ENCODE measurements around the gene FKBP2. TPM values are rescaled to one million over a fixed set of nuclear protein-coding genes. Genes with fewer than 3 reads are reported as not detected.

FKBP2 gene
- total RNA-seq, 1 experiment from 2014 or later: 259 TPM

- DNase-seq (ENCODE audit: low spot score): no peak
These were observed 8.1 kb downstream of the FKBP2 start for GRCh38 chr11:64249038-64249437.

GRCh38 chr11:64249563-64250414 lies 8.9 kb downstream of the FKBP2 start:
- DNase-seq (ENCODE audit: low spot score): no peak

- peak; percentile 49 for DNase-seq (ENCODE audit: low spot score)
These were observed 9.6 kb downstream of the FKBP2 start for GRCh38 chr11:64250415-64251015.

GRCh38 chr11:64251016-64251752 lies 10.3 kb downstream of the FKBP2 start, which contains the start of gene PLCB3:
PLCB3 (plus strand) TSS chr11:64251530; CDS start chr11:64251650, 120 bp downstream.
- DNase-seq (ENCODE audit: low spot score): peak; percentile 76

GRCh38 chr11:64251753-64252002 lies 10.8 kb downstream of the FKBP2 start:
- no peak for DNase-seq (ENCODE audit: low spot score)

- DNase-seq (ENCODE audit: low spot score): peak; percentile 79
These were observed 11.3 kb downstream of the FKBP2 start for GRCh38 chr11:64252003-64252872.

GRCh38 chr11:64253043-64253442 lies 12.1 kb downstream of the FKBP2 start:
- DNase-seq (ENCODE audit: low spot score): no peak

- DNase-seq (ENCODE audit: low spot score): no peak
These were observed 12.6 kb downstream of the FKBP2 start for GRCh38 chr11:64253481-64253880.

GRCh38 chr11:64254326-64254725 lies 13.4 kb downstream of the FKBP2 start:
- DNase-seq (ENCODE audit: low spot score): no peak

- no peak for DNase-seq (ENCODE audit: low spot score)
These were observed 14.5 kb downstream of the FKBP2 start for GRCh38 chr11:64255135-64256128.

GRCh38 chr11:64256300-64256699 lies 15.4 kb downstream of the FKBP2 start:
- DNase-seq (ENCODE audit: low spot score): no peak

GRCh38 chr11:64258356-64258755 lies 17.5 kb downstream of the FKBP2 start:
- DNase-seq (ENCODE audit: low spot score): no peak

- DNase-seq (ENCODE audit: low spot score): no peak
These were observed 18.1 kb downstream of the FKBP2 start for GRCh38 chr11:64258946-64259532.

- no peak for DNase-seq (ENCODE audit: low spot score)
These were observed 18.7 kb downstream of the FKBP2 start for GRCh38 chr11:64259533-64260067.

GRCh38 chr11:64260147-64260708 lies 19.3 kb downstream of the FKBP2 start:
- no peak for DNase-seq (ENCODE audit: low spot score)

- DNase-seq (ENCODE audit: low spot score): no peak
These were observed 20.7 kb downstream of the FKBP2 start for GRCh38 chr11:64261556-64262080.

- DNase-seq (ENCODE audit: low spot score): no peak
These were observed 21.5 kb downstream of the FKBP2 start for GRCh38 chr11:64262271-64263002.

Measured in HT-29 (cell line).